NCI-H1105 (cell line): ENCODE measurements around the gene RPL3.
"Not testable (repeated sequence)": the region's sequence is repeated elsewhere in the genome, so short reads cannot be mapped to it uniquely, and the experiment has no call there.

Experiments
- DNase-seq: peaks from one replicate; lab custom pipeline; 2025; lab: John Stamatoyannopoulos, UW

Gene RPL3

GRCh38 chr22:39351689-39352214, 32.3 kb upstream of the RPL3 start:
- no peak for DNase-seq

GRCh38 chr22:39350757-39351688, 31.6 kb upstream of the RPL3 start:
- no peak for DNase-seq

- DNase-seq = no peak
These were observed 30.7 kb upstream of the RPL3 start, which contains the start of gene SYNGR1 for GRCh38 chr22:39349967-39350726. Gene SYNGR1, plus strand, starts transcription at chr22:39349991. Its CDS starts 20 bp downstream, at chr22:39350011.

DNA sequence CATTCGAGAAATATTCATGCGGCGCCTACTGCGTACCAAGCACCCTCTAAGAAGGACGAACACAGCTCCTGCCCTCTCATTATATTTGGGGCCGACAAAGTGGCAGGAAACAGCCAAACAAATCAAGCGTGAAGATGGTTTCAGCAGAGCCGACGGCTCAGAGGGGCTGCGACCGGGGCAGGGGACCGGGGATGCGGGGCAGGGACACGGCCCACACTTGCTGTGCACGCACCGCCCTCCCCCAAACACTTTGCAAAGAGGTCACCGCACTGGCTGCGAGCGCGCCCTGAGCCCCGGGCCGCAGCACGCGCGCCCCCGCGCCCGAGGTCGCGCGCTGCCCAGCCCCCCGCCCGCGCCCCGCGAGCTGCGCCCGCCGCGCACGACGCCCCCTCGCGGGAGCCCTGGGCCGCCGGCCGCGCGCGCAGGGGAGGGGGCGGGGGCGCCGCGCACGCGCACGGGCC, 30.1 kb upstream of the RPL3 start:
- peak; percentile 43 for DNase-seq

DNA sequence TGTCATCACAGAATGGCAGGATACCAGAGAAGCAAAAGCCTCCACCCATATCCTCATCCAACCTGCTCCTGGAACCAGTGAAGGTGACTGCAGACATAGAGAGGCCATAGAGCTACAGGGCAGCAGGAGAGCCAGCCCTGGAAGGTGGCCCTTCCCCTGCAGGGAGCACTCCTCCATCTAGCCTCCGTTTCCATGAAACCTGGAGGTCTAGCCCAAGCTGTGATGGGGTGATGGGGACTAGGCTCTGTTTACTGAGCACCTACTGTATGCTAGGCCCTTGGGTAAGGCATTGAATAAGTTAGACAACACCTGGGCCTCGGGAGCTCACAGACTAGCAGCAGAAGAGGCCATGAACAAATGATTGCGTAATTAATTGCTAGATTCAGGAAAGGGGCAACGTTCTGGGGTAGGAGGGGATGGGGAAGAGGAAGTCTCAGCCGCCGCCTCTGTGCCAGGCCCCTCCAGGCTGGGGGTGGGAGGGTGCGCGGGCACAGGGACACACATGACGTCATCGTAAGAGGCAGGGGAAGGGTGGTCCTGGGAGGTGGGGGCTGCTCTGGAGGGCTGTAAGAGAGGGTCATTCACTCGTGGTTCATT, 29.6 kb upstream of the RPL3 start:
- peak; percentile 17 for DNase-seq

DNA sequence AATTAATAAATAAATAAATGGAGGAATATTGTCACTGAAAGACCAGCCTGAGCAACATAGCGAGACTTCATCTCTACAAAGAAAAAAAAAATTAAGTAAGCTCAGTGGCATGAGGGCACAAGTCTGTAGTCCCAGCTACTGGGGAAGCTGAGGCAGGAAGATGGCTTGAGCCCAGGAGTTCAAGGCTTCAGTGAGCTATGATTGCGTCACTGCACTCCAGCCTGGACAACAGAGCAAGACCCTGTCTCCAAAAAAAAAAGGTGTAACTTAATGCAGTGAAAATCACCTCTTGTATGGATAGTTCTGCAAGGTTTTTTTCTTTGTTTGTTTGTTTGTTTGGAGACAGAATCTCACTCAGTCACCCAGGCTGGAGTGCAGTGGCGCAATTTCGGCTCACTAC, 25.8 kb upstream of the RPL3 start:
- DNase-seq = no peak

DNA sequence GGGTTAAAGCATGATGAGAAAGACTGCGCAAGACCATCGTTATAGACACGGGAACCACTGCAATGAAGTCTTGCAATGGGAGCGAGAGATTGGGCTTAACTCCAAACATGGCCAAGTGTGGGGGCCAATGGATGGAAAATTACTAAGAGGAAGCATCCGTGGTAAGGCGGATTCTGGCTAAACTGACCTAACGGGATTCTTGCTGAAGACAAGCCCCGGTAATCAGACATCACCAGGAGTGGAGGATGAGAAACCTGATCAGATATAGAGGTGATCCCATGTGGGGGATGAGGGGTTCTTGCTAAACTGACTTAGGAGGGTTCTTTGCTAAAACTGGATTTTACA, 24.6 kb upstream of the RPL3 start:
- no peak for DNase-seq

DNA sequence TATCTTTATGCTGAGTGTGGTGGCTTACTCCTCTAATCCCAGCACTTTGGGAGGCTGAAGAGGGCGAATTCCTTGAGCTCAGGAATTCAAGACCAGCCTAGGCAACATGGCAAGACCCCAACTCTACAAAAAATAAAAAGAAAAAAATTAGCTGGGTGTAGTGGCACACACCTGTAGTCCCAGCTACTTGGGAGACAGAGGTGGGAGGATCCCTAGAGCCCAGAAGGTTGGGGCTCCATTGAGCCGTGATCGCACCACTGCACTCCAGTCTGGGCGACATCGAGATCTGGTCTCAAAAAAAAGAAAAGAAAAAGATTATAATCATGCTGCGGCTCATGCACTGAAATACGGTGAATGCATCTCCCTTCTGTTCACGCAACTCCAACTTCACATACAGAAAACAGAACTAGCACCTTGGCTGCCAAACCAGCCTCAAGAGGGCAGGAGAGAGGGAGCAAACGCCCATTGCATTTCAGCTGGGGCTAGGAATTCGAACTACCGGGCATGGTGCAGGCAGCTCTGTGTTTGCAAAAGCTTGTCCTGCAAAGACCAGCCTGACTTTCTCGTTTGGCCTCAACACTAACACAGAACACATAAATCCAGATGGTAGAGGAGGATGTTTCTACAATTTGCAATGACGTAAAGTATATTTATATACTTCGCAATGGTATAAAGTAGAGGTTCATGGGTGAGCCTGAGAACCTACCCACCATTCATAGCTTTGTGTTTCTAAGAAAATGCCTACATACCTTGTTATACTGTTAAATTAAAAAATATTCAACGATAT, 24.0 kb upstream of the RPL3 start:
- DNase-seq = peak; percentile 15

DNA sequence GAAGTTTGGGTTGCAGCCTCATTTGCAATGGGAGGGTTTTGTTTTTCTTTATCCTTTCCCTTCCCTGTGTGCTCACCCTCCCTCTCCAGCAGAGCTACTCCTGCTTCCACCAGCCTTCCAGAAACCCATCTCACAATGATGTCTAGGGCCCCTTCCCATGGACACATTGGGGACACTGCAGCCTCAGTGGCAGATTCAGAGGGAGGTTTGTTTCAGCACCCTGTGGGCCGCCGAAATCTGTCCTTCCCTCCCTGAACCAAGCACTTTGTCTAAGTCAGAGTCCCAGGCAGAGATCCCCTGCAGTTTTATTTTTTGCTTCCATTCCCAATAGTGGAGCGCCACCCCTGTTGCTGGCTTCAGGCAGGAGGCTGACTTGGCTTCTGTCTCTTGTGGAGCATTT, 21.8 kb upstream of the RPL3 start:
- no peak for DNase-seq

DNA sequence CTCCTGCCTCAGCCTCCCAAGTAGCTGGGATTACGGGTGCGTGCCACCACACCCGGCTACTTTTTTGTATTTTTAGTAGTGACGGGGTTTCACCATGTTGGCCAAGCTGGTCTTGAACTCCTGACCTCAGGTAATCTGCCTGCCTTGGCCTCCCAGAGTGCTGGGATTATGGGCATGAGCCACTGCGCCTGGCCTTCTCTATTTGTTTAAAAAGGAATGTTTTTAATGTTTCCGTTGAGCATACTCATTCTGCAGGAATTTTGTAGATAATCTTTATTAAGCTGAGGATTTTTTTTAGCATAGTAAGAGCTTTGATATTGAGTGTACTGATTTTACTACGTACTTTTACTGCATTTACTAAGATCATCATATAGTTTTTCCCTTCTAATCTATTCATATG, 20.4 kb upstream of the RPL3 start:
- not testable (repeated sequence) for DNase-seq

- DNase-seq = no peak
These were observed 17.0 kb upstream of the RPL3 start for GRCh38 chr22:39336411-39336810.

DNA sequence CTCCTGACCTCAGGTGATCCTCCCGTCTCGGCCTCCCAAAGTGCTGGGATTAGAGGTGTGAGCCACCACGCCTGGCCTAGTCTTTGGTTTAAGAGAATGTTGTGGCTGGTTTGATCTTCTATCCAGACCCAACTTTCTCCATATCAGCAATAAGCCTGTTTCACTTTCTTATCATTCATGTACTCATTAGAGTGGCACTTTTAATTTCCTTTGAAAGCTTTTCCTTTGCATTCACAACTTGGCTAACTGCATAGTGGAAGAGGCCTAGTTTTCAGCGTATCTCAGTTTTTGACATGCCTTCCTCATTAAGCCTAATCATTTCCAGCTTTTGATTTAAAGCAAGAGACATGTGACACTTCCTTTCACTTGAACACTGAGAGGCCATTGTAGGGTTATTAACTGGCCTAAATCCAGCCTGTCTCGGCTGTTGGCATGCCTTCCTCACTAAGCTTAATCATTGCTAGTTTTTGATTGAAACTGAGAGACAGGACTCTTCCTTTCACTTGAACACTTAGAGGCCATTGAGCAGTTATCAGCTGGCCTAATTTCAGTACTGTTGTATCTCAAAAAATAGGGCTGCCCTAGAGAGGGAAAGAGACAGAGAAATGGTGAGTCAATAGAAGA, 13.1 kb upstream of the RPL3 start:
- no peak for DNase-seq

DNA sequence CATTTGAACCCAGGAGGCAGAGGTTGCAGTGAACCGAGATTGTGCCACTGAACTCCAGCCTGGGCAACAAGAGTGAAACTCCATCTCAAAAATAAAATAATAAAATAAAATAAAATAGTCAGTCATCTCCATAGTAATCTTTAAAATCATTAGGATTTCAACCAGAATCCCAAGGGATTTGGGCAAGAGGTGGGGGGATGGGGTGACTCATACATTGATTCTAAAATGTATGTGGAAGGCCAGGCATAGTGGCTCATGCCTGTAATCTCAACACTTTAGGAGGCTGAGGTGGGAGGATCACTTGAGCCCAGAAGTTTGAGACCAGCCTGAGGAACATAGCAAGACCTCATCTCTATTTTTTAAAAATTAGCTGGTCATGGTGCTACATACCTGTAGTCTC, 11.1 kb upstream of the RPL3 start:
- not testable (repeated sequence) for DNase-seq

DNA sequence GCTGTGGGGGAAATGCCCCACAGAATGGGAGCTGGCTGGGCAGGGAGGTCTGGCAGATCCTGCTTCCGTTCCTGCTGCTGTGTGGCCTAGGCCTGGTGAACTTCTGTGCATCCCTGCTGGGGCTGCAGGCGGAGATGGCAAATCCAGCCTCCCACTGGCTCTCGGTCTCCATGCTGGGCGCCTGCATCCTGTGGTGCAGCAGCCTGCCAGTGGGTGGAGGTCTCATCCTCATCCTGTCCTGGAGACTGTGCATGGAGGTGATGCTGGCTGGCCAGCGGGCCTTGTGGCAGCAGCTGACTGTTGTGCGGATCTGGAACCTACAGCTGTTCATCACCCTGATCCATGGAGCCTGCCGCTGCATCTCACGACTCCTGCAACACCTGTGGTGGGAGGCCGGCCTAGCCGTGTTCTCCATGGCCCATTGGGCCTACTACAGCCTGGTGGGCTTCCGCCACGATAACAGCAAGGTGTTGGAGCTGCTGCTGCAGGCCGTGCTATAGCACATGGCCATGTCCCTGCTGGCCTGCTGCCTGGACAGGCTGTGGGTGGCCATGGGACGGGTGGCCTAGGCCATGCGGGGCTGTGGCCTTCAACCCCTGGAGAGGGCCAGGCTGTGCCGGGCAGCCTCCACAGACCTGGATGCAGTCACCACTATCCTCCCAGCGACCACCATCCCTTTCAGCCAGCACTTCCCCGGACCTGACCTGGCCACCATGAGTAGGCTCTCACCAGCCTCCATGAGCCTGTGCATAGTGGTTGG, 8.8 kb upstream of the RPL3 start:
- no peak for DNase-seq

DNA sequence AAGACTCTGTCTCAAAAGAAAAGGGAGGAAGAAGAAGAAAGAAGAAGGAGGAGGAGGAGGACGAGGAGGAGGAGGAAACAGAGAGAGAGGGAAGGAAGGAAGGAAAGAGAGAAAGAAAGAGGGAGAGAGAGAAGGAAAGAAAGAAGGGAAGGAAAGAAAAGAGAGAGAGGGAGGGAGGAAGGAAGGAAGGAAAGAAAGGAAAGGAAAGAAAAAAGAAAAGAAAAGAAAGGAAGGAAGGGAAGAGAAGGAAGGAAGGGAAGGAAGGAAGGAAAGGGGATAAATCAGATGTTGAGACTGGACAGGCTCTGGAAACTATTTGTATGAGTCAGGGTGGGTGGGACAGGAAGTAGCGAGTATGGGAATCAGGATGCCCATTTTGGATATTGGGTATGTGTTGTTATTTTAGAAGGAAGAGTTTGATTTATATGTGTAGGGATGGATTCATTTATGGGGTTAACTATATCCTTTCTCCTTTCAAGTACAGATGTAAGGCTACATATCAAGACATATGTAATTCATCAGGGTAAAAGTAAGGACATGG, 6.0 kb upstream of the RPL3 start:
- DNase-seq = no peak

DNA sequence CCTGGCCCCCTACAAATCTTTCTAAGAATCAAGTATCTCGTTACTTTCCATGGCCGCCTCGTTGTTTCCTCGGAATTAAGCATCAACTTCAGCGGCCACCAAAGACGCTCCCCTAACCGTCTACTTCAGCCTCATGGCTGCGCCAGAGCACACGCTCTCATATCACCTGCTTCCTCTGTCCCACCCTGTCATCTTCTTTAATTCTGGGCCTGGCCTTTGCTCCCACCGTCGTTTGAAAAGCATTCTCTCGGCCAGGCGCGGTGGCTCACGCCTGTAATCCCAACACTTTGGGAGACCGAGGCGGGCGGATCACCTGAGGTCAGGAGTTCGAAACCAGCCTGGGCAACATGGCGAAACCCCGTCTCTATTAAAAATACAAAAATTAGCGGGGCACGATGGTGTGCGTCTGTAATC, 1.2 kb upstream of the RPL3 start:
- DNase-seq = not testable (repeated sequence)

GRCh38 chr22:39318507-39319283, 728 bp downstream of the RPL3 start:
- no peak for DNase-seq

DNA sequence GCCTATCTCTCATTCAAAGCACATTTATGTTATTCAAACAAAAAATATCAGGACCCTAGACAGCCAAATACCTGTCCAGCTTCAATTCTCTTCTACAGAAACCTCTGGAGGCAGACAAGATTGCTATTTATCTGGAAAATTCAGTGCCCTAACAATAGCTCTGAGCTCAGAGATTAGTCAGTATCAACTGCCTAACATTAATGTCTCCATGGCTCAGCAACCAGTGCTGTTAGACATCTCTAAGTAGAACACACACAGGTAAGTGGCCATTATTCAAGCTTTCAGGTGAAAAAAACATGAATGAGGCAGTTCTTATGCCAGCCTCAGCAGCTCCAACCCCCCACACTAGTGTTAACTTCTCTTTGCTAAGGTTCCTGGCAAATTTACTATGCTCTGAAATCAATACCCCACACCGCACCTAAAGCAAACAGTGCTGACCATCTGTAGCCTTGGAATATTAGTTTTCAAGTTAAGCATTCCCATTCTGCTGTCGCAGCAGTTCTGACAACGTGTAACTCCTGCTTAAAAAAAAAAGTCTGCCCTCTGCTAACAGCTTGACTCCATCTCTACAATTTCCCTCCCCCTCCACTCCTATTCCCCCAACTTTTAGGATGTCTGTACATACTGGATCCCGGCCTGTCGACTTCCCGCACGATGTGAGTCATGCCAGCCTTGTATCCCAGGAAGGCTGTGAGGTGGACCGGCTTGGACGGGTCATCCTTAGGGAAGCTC, 1.5 kb downstream of the RPL3 start:
- no peak for DNase-seq
